HFFc6 (cell line): ENCODE results near the gene CRISP2. TPM values are rescaled to one million over a fixed set of nuclear protein-coding genes. Genes with fewer than 3 reads are reported as not detected.

Source experiments
- DNase-seq: peaks from one replicate; pipeline ENCODE4 v3.0.0-alpha.2; 2018
- H3K27ac Mint-ChIP-seq: 2 replicates; pipeline ENCODE4 v1.8.0; 2020; ENCODE audit warnings: mild to moderate bottlenecking, mixed read lengths
- H3K27me3 Mint-ChIP-seq: 2 replicates; pipeline ENCODE4 v1.8.0; 2021; ENCODE audit warnings: mild to moderate bottlenecking, moderate library complexity, mixed read lengths; ENCODE audit not compliant: insufficient read depth
- H3K36me3 Mint-ChIP-seq: 2 replicates; pipeline ENCODE4 v1.8.0; 2021; ENCODE audit warnings: low read depth, mixed read lengths
- H3K4me1 Mint-ChIP-seq: 2 replicates; pipeline ENCODE4 v1.8.0; 2020; ENCODE audit warnings: low read depth, mixed read lengths
- H3K4me3 Mint-ChIP-seq: 2 replicates; pipeline ENCODE4 v1.8.0; 2020; ENCODE audit warnings: mild to moderate bottlenecking, moderate library complexity, mixed read lengths
- H3K9me3 Mint-ChIP-seq: 2 replicates; pipeline ENCODE4 v1.8.0; 2020; ENCODE audit warnings: mild to moderate bottlenecking, mixed read lengths
- long read RNA-seq: library from polyadenylated mRNA; unstranded; transcript quantifications from one replicate; pipeline ENCODE4 v2.0.0, GENCODE V29; 2019
- total RNA-seq, 6 experiments: library from RNA; stranded (reverse); fragmentation: NEBNext Ultra II Directional; extraction: Animal tissue kit (Norgen Biotek cat#: 25700); gene quantifications; 2 replicates in 1 of 6; 3 replicates in 5 of 6; pipeline ENCODE4 v1.2.3, GENCODE V29; 2021
- TF ChIP-seq, protein P1 (sequence below): fragments of 200-600 bp; sonication (generic); IDR thresholded peaks from 2 replicates; pipeline ENCODE4 v1.5.0; 2021; ENCODE audit warnings: antibody characterized with exemption, mild to moderate bottlenecking

The CRISP2 gene, protein sequence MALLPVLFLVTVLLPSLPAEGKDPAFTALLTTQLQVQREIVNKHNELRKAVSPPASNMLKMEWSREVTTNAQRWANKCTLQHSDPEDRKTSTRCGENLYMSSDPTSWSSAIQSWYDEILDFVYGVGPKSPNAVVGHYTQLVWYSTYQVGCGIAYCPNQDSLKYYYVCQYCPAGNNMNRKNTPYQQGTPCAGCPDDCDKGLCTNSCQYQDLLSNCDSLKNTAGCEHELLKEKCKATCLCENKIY
- not detected for total RNA-seq
- long read RNA-seq = 0 reads

DNA sequence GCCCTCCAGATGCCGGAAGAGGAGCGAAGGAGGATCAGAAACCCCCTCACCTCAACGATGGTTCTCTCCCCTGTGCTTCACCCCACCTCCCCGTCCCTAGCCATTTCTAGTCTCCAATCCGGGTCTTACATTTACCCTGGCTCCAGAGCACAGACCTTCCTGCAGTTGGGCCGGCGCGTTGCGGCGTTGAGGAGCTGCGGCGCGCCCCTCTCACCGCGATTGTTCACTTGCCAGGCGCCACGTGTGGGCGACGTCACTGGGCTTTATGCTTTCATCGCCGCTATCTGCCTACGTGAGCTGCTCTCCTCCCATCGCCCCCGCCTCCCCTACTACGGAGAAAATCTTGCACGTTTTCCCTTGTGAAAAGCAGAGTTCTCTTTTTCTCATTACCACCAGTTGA lies at the start of gene CRISP2:
CRISP2 (minus strand) TSS at position 198 of the 400 bp plus-strand sequence. CDS start 4,347 bp downstream, outside the sequence.
- Mint-ChIP-seq H3K4me3 (no peak within 1 kb of the TSS), H3K27ac (no peak within 1 kb of the TSS), H3K36me3 (0 out of 2 replicates have a peak, but pooled peaks cover 5% of the 10 kb centered on the region), H3K27me3 (no peaks in the 10 kb centered on the region), H3K9me3 (peaks cover 39% of the 10 kb centered on the region), H3K4me1 (no peaks in the 10 kb centered on the region)
- TF ChIP-seq, protein P1, sequence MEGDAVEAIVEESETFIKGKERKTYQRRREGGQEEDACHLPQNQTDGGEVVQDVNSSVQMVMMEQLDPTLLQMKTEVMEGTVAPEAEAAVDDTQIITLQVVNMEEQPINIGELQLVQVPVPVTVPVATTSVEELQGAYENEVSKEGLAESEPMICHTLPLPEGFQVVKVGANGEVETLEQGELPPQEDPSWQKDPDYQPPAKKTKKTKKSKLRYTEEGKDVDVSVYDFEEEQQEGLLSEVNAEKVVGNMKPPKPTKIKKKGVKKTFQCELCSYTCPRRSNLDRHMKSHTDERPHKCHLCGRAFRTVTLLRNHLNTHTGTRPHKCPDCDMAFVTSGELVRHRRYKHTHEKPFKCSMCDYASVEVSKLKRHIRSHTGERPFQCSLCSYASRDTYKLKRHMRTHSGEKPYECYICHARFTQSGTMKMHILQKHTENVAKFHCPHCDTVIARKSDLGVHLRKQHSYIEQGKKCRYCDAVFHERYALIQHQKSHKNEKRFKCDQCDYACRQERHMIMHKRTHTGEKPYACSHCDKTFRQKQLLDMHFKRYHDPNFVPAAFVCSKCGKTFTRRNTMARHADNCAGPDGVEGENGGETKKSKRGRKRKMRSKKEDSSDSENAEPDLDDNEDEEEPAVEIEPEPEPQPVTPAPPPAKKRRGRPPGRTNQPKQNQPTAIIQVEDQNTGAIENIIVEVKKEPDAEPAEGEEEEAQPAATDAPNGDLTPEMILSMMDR = no peak
- DNase-seq = no peak

- H3K27me3 Mint-ChIP-seq = no peaks in the 10 kb centered on the region; the same call in 1 of the 2 replicates
- no peaks in the 10 kb centered on the region for H3K36me3 Mint-ChIP-seq
Measured at GRCh38 chr6:49744259-49744658, 30.9 kb upstream of the CRISP2 start, which contains the start of gene CRISP3. CRISP3 (minus strand) TSS chr6:49744388; CDS start chr6:49744367, 21 bp downstream.

GRCh38 chr6:49743429-49743828 lies 30.1 kb upstream of the CRISP2 start:
- Mint-ChIP-seq H3K27ac (no peak overlapping the region), H3K4me3 (no peak overlapping the region), H3K9me3 (peaks cover 12% of the 10 kb centered on the region), H3K36me3 (no peaks in the 10 kb centered on the region), H3K4me1 (no peaks in the 10 kb centered on the region), H3K27me3 (no peaks in the 10 kb centered on the region; the same call in 1 of the 2 replicates)
- no peak for DNase-seq
- TF ChIP-seq, protein P1 = no peak

More at GRCh38 chr6:49744259-49744658, 30.9 kb upstream of the CRISP2 start, which contains the start of gene CRISP3:
- Mint-ChIP-seq H3K4me3 (no peak within 1 kb of the TSS), H3K4me1 (no peaks in the 10 kb centered on the region), H3K27ac (no peak within 1 kb of the TSS), H3K9me3 (peaks cover 17% of the 10 kb centered on the region)
- DNase-seq = no peak
- TF ChIP-seq, protein P1 = no peak

- Mint-ChIP-seq H3K27me3 (no peaks in the 10 kb centered on the region), H3K4me3 (no peak overlapping the region)
Measured at GRCh38 chr6:49739423-49739822, 26.1 kb upstream of the CRISP2 start.

GRCh38 chr6:49736017-49736508 lies 22.7 kb upstream of the CRISP2 start:
- TF ChIP-seq, protein P1 = no peak
- no peaks in the 10 kb centered on the region for H3K4me1 Mint-ChIP-seq
- no peak for DNase-seq
- no peaks in the 10 kb centered on the region for H3K27me3 Mint-ChIP-seq
- H3K4me3 Mint-ChIP-seq = no peak overlapping the region
- peaks cover 16% of the 10 kb centered on the region for H3K9me3 Mint-ChIP-seq
- H3K36me3 Mint-ChIP-seq = no peaks in the 10 kb centered on the region
- no peak overlapping the region for H3K27ac Mint-ChIP-seq

More at GRCh38 chr6:49739423-49739822, 26.1 kb upstream of the CRISP2 start:
- Mint-ChIP-seq H3K9me3 (peaks cover 4% of the 10 kb centered on the region; the same call in 1 of the 2 replicates), H3K36me3 (no peaks in the 10 kb centered on the region), H3K4me1 (no peaks in the 10 kb centered on the region), H3K27ac (no peak overlapping the region)
- TF ChIP-seq, protein P1 = no peak
- no peak for DNase-seq
